ENCODE data around the gene MACROD2. TPM values are rescaled to one million over a fixed set of nuclear protein-coding genes. Genes with fewer than 3 reads are reported as not detected.

Gene MACROD2
- total RNA-seq, 1 experiment from 2014 or later, result 1.3 TPM

GRCh38 chr20:15561707-15562404, 1566.5 kb downstream of the MACROD2 start:
- peak; percentile 78 for DNase-seq (ENCODE audit: low read depth, low spot score)
- in situ Hi-C loops (cut with HindIII; ENCODE audit: low pct_unique_long_range_greater_than_20kb, low sequenced_read_pairs), result no loop called here

- no peak for DNase-seq (ENCODE audit: low read depth, low spot score)
- in situ Hi-C loops (cut with HindIII; ENCODE audit: low pct_unique_long_range_greater_than_20kb, low sequenced_read_pairs), result no loop called here
These were observed 1568.5 kb downstream of the MACROD2 start for GRCh38 chr20:15563836-15564235.

GRCh38 chr20:15564981-15565380, 1569.7 kb downstream of the MACROD2 start:
- DNase-seq (ENCODE audit: low read depth, low spot score), result no peak
- in situ Hi-C loops (cut with HindIII; ENCODE audit: low pct_unique_long_range_greater_than_20kb, low sequenced_read_pairs), result no loop called here

- no peak for DNase-seq (ENCODE audit: low read depth, low spot score)
- in situ Hi-C loops (cut with HindIII; ENCODE audit: low pct_unique_long_range_greater_than_20kb, low sequenced_read_pairs), result no loop called here
These were observed 1570.5 kb downstream of the MACROD2 start for GRCh38 chr20:15565786-15566185.

- DNase-seq (ENCODE audit: low read depth, low spot score), result no peak
- in situ Hi-C loops (cut with HindIII; ENCODE audit: low pct_unique_long_range_greater_than_20kb, low sequenced_read_pairs), result no loop called here
These were observed 1571.9 kb downstream of the MACROD2 start for GRCh38 chr20:15567219-15567618.

GRCh38 chr20:15570156-15570555, 1574.8 kb downstream of the MACROD2 start:
- in situ Hi-C loops (cut with HindIII; ENCODE audit: low pct_unique_long_range_greater_than_20kb, low sequenced_read_pairs), result no loop called here
- DNase-seq (ENCODE audit: low read depth, low spot score), result no peak

GRCh38 chr20:15571056-15571455, 1575.7 kb downstream of the MACROD2 start:
- in situ Hi-C loops (cut with HindIII; ENCODE audit: low pct_unique_long_range_greater_than_20kb, low sequenced_read_pairs), result no loop called here
- DNase-seq (ENCODE audit: low read depth, low spot score), result no peak

- in situ Hi-C loops (cut with HindIII; ENCODE audit: low pct_unique_long_range_greater_than_20kb, low sequenced_read_pairs), result no loop called here
- no peak for DNase-seq (ENCODE audit: low read depth, low spot score)
These were observed 1579.9 kb downstream of the MACROD2 start for GRCh38 chr20:15575255-15575654.

GRCh38 chr20:15576411-15576810, 1581.1 kb downstream of the MACROD2 start:
- in situ Hi-C loops (cut with HindIII; ENCODE audit: low pct_unique_long_range_greater_than_20kb, low sequenced_read_pairs), result no loop called here
- no peak for DNase-seq (ENCODE audit: low read depth, low spot score)

- DNase-seq (ENCODE audit: low read depth, low spot score), result no peak
- in situ Hi-C loops (cut with HindIII; ENCODE audit: low pct_unique_long_range_greater_than_20kb, low sequenced_read_pairs), result no loop called here
These were observed 1582.8 kb downstream of the MACROD2 start for GRCh38 chr20:15578113-15578512.

GRCh38 chr20:15579688-15580087, 1584.4 kb downstream of the MACROD2 start:
- DNase-seq (ENCODE audit: low read depth, low spot score), result no peak
- in situ Hi-C loops (cut with HindIII; ENCODE audit: low pct_unique_long_range_greater_than_20kb, low sequenced_read_pairs), result no loop called here

- no peak for DNase-seq (ENCODE audit: low read depth, low spot score)
- in situ Hi-C loops (cut with HindIII; ENCODE audit: low pct_unique_long_range_greater_than_20kb, low sequenced_read_pairs), result no loop called here
These were observed 1586.9 kb downstream of the MACROD2 start for GRCh38 chr20:15582146-15582760.

GRCh38 chr20:15584507-15584906, 1589.2 kb downstream of the MACROD2 start:
- peak; percentile 29 for DNase-seq (ENCODE audit: low read depth, low spot score)
- in situ Hi-C loops (cut with HindIII; ENCODE audit: low pct_unique_long_range_greater_than_20kb, low sequenced_read_pairs), result no loop called here

- no peak for DNase-seq (ENCODE audit: low read depth, low spot score)
- in situ Hi-C loops (cut with HindIII; ENCODE audit: low pct_unique_long_range_greater_than_20kb, low sequenced_read_pairs), result no loop called here
These were observed 1597.8 kb downstream of the MACROD2 start for GRCh38 chr20:15593081-15593480.

- in situ Hi-C loops (cut with HindIII; ENCODE audit: low pct_unique_long_range_greater_than_20kb, low sequenced_read_pairs), result no loop called here
- no peak for DNase-seq (ENCODE audit: low read depth, low spot score)
These were observed 1598.9 kb downstream of the MACROD2 start for GRCh38 chr20:15594158-15594695.

- DNase-seq (ENCODE audit: low read depth, low spot score), result no peak
- in situ Hi-C loops (cut with HindIII; ENCODE audit: low pct_unique_long_range_greater_than_20kb, low sequenced_read_pairs), result no loop called here
These were observed 1601.0 kb downstream of the MACROD2 start for GRCh38 chr20:15596220-15596890.

GRCh38 chr20:15597306-15597705, 1602.0 kb downstream of the MACROD2 start:
- no peak for DNase-seq (ENCODE audit: low read depth, low spot score)
- in situ Hi-C loops (cut with HindIII; ENCODE audit: low pct_unique_long_range_greater_than_20kb, low sequenced_read_pairs), result no loop called here

- DNase-seq (ENCODE audit: low read depth, low spot score), result no peak
- in situ Hi-C loops (cut with HindIII; ENCODE audit: low pct_unique_long_range_greater_than_20kb, low sequenced_read_pairs), result no loop called here
These were observed 1604.6 kb downstream of the MACROD2 start for GRCh38 chr20:15599961-15600360.

GRCh38 chr20:15600565-15600964, 1605.2 kb downstream of the MACROD2 start:
- in situ Hi-C loops (cut with HindIII; ENCODE audit: low pct_unique_long_range_greater_than_20kb, low sequenced_read_pairs), result no loop called here
- DNase-seq (ENCODE audit: low read depth, low spot score), result no peak
